Suppressor macrophage treated with lipopolysaccharide for 4 hours (primary cell): ENCODE results near the gene TMEM30B.
"Not testable (repeated sequence)": the region's sequence is repeated elsewhere in the genome, so short reads cannot be mapped to it uniquely, and the experiment has no call there.

ENCODE experiments used
- DNase-seq: peaks from one replicate; pipeline ENCODE4 v3.0.0-alpha.2; 2020

The TMEM30B gene, protein sequence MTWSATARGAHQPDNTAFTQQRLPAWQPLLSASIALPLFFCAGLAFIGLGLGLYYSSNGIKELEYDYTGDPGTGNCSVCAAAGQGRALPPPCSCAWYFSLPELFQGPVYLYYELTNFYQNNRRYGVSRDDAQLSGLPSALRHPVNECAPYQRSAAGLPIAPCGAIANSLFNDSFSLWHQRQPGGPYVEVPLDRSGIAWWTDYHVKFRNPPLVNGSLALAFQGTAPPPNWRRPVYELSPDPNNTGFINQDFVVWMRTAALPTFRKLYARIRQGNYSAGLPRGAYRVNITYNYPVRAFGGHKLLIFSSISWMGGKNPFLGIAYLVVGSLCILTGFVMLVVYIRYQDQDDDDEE

DNA sequence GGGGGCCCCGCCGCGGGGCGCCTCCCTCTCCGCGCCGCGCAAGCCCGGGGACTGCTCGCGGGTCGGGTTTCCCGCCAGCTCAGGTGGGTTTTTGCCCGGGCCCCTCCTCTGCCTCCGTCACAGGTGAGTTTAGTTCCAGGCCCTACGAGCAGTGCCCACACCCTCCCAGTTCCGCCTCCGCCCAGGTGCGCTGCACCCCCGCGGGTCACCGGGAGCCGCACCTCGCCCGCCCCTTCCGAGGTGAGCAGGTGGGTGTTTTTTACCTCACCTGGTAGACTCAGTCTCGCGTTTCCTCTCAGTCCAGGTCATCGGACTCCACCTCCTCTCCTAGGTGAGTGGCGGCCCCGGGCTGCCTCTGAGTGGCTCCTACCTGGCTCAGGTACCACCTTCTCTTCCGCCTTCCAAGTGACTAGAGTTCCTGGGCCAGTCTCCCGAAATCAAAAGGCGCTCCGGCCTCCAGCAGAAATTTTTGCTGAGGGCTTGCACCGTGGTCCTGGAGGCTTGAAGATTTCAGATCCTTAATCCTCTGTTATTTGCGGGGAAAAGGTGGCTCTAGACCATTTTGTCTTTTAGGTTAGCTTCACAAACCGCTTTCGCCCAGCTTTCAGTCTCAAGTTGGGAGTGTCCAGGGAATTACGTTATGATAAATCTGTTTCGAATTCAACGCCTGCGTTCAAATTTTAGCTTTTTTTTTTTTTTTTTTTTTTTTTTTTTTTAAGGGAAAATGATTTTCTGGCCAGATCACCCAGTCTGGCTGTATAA lies at the start of gene TMEM30B:
TMEM30B (minus strand) TSS at position 153 of the 762 bp plus-strand sequence. CDS start 191 bp downstream, outside the sequence.
- DNase-seq: no peak

DNA sequence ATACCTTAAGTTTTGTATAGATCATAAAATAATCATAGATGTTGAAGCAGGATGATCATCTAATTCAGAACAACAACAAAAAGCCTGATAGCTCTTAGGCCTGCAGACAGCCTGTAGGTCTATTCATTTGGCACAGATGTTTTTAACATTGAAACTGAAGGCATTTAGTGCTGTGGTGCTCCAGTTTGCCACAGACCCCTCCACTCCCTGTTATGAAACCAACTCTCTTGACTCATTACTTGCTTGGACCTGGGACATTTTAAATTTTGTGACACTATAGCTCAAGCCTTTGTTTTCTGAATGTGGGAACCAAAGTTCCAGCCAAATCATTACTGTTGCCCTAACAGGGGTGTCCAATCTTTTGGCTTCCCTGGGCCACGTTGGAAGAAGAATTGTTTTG lies 49.4 kb upstream of the TMEM30B start:
- DNase-seq: peak; percentile 46

- peak; percentile 69 for DNase-seq
Measured at GRCh38 chr14:61329478-61330051, 48.4 kb upstream of the TMEM30B start.

- DNase-seq: peak; percentile 26
Measured at GRCh38 chr14:61328626-61329262, 47.6 kb upstream of the TMEM30B start.

DNA sequence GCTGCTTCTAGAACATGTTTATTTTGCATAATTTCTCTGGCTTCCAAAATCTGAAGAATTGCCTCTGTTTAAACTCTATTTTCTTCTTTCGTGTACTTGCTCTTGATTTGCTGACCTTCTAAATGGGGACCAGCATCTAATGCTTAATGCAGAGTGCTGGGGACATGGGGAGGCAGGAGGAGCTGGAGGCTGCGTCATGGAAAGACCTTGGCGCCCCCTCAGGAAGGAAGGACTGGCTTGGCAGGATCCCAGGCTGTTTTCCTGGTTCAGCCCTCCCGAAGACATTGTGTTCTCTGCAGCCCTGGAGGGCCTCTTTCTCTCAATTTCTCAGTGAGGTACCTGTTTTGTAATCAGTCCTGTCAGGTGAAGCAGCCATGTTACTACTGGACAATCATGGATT lies 45.7 kb upstream of the TMEM30B start:
- DNase-seq: no peak

DNA sequence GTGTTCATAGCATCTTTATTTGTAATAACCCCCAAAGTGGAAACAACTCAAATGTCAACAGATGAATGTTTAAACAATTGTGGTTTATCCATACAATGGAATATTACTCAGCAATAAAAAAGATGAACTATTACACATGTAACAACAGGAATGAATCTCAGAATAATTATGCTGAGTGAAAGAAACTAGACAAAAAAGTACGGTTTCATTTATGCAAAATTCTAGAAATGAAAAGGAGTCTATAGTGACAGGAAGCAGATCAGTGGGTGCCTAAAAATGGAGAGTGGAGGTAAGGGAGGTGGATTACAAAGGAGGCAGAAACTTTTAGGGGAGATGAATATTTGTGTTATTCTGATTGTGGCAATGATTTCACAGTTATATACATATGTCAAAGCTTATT lies 45.0 kb upstream of the TMEM30B start:
- DNase-seq: no peak

DNA sequence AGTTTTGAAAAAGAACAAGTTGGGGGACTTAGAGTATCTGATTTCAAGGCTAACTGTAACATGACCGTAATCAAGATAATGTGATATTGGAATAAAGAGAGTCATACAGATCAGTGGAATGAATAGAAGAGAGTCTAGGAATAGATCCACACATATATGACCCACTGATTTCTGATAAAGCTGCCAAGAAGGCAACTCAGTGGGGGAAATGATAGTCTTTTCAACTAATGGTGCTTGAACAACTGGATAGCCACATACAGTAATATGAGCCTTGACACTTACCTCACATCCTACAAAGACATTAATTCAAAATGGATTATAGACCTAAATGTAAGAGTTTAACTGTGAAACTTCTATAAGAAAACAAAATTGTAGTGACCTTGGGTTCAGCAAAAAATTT lies 44.0 kb upstream of the TMEM30B start:
- no peak for DNase-seq

DNA sequence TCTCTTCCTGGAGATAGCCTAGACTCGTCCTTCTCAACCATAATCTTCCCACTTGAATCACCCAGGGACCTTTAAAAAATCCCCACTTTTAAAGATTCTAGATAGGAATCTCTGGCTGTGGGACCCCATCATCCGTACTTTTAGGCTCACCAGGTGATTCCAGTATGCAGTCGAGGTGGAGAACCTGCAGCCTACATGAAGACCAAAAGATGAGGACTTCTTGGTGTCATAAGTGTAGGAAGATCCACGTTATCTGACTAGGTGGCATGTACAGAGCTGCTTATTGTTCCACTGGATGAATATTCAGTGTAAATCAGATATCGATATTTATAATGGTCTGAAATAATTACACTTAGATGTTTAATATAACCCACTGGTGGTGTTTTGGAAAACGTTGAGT lies 42.8 kb upstream of the TMEM30B start:
- DNase-seq: no peak

- peak; percentile 29 for DNase-seq
Measured at GRCh38 chr14:61322799-61323290, 41.7 kb upstream of the TMEM30B start.

DNA sequence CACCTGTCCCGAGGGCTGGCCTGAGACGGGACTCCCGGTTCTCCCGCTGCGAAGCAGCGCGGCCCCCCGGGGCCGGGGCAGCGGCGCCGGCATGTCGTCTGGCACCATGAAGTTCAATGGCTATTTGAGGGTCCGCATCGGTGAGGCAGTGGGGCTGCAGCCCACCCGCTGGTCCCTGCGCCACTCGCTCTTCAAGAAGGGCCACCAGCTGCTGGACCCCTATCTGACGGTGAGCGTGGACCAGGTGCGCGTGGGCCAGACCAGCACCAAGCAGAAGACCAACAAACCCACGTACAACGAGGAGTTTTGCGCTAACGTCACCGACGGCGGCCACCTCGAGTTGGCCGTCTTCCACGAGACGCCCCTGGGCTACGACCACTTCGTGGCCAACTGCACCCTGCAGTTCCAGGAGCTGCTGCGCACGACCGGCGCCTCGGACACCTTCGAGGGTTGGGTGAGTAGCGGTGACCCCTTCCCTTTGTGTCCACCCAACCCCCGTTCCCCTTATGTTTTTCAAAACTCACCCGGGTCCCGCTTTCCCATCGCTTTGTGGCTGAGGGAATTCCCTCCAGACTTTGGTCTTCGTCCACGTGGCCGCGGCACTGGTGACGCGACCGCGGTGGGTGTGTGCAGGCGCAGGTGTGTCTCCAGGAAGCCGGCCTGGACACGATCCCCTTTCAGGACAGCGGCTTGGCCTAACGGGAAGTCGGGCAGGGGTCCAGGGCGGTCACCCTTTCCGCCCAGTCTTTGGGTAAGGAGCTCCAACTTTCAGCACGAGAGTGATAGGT lies 41.1 kb upstream of the TMEM30B start:
- DNase-seq: no peak

DNA sequence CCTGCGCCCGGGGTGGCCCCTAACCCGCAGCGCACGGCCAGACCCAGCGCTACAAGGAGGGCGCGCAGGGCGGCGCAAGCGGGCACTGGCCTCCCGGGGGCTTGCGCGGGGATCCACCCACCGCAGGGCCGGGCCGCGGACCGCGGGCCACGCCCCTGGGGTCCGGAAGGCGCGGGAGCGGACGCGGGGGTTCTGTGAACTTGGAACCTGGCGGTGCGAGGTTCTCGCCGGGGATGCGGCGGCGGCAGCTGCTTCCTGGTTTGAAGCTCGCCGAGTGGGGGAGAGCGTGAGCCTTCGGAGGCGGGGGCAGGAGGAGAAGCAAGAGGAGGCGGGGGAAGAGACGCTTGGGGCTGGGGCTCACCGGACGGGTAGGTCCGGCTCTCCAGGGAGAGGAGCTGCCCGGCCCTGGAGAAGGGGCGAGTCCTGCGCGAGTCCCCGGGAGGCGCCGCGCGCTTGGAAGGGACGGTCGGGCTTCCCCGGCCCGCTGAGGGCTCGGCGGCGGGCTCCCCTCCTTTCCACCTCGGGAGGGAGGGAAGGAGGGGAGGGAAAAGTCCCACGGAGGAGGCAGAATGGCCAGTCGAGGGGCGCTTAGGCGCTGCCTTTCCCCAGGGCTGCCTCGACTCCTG lies 40.4 kb upstream of the TMEM30B start, which contains the start of gene PRKCH:
PRKCH (plus strand) TSS at position 195 of the 626 bp plus-strand sequence. CDS start 523 bp downstream, outside the sequence.
- DNase-seq: peak; percentile 76

- DNase-seq: no peak
Measured at GRCh38 chr14:61320806-61321384, 39.8 kb upstream of the TMEM30B start.

GRCh38 chr14:61320170-61320569 lies 39.0 kb upstream of the TMEM30B start:
- DNase-seq: not testable (repeated sequence)

DNA sequence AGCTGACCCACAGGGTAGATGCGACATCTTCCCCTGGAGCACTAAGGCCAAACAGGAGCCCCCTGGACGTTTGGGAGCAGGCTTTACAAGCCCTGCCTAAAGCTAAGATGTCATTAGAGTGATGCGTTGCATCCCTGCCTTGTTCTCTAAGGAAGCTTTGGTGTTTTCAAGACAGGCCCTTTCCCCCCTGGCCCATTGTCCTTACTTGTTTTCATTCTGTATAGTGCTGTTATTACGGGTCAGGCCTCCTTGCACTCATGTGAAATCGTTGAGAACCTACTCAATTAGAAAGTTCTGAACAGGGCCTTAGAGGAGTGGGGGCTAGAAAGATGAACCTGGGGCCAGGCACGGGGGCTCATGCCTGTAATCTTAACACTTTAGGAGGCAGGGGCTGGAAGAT lies 38.6 kb upstream of the TMEM30B start:
- DNase-seq: no peak

GRCh38 chr14:61319086-61319485 lies 37.9 kb upstream of the TMEM30B start:
- no peak for DNase-seq

GRCh38 chr14:61315313-61315712 lies 34.2 kb upstream of the TMEM30B start:
- no peak for DNase-seq

DNA sequence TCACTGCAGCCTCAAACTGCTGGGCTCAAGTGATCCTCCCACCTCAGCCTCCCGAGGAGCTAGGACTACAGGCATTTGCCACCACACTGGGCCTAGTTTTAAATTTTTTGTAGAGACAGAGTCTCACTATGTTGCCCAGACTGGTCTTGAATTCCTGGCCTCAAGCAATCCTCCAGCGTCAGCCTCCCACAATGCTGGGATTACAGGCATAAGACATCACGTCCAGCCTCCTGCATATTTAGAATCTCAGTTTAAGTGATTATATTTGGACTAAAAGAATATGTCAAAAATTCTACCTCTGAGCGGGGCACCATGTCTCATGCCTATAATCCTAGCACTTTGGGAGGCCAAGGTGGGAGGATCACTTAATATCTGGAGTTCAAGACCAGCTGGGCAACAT lies 27.6 kb upstream of the TMEM30B start:
- not testable (repeated sequence) for DNase-seq

DNA sequence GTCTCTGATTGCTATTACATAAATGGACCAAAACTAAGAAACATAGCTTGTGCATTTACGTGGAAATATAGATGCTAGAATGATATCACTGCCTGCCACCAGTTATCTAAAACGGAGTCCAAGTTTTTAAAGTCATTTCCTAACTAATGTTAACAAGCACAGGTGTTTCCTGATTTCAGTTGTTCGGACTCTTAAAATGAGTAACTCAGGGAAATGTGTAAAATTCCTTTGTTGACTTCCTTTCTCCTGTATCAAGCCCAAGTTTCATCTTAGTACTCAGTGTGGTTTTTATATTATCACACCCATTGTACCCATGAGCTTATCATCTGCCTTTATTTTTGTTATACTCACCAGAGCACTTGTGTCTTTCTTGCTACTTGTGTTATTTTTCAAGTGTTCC lies 27.1 kb upstream of the TMEM30B start:
- no peak for DNase-seq

- no peak for DNase-seq
Measured at GRCh38 chr14:61304688-61305087, 23.6 kb upstream of the TMEM30B start.

DNA sequence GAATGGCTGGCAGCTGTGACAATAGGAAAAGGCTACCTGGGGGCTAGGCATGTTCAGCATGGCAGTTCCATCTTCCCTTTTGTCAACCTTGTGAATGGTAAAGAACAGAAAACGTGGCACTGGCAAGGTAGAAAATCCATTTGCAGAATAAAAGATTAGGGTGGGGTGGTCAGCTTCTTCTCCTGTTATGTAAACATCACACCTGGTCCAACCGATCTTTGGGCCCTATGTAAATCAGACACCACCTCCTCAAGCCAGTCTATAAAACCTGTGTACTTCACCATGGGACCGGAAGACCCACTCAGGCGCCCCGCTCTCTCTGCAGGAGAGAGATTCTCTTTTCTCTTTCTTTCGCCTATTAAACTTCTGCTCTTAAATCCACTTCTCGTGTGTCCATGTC lies 19.6 kb upstream of the TMEM30B start:
- DNase-seq: no peak

- DNase-seq: no peak
Measured at GRCh38 chr14:61300209-61300608, 19.1 kb upstream of the TMEM30B start.
